GM12878 (cell line): ENCODE measurements around the gene CRKL. TPM values are rescaled to one million over a fixed set of nuclear protein-coding genes. Genes with fewer than 3 reads are reported as not detected.

ENCODE experiments used
- ATAC-seq: fragments of 200-7000 bp; cut with Tn5 transposase; 3 replicates; pipeline ENCODE4 v1.9.1; 2020; ENCODE audit warnings: mild to moderate bottlenecking, moderate library complexity
- BruUV-seq: library from RNA; stranded (reverse); fragments of 400-500 nt; replicated peaks from 2 replicates; lab custom pipeline; 2021; lab: Mats Ljungman, UMichigan
- CTCF ChIA-PET: fragments of 300-600 bp; sonication (Branson Sonifier 250); formaldehyde crosslinking; extraction: SDS; loops from one replicate; lab custom pipeline; 2021; ENCODE audit warnings: inconsistent platforms; lab: Yijun Ruan, JAX
- POLR2A ChIA-PET: fragments of 350-600 bp; formaldehyde crosslinking; extraction: SDS; loops from one replicate; lab custom pipeline; 2021; ENCODE audit warnings: inconsistent platforms; lab: Charles Lee
- RAD21 ChIA-PET: fragments of 300-600 bp; sonication (Branson Sonifier 250); formaldehyde crosslinking; loops from one replicate; lab custom pipeline; 2023; ENCODE audit warnings: antibody characterized with exemption; ENCODE audit not compliant: unreplicated experiment; lab: Charles Lee
- SMC1A ChIA-PET: fragments of 300-600 bp; sonication (Branson Sonifier 250); formaldehyde crosslinking; loops from one replicate; lab custom pipeline; 2023; ENCODE audit not compliant: unreplicated experiment, uncharacterized antibody; lab: Charles Lee
- DNase-seq: peaks from one replicate; pipeline ENCODE4 v3.0.0-alpha.2; 2011; ENCODE audit warnings: low read depth, low spot score
- FAIRE-seq: peaks from 3 replicates; lab custom pipeline; 2011; peaks lifted over from hg19 to GRCh38; lab: Jason Lieb, UNC
- H2AFZ ChIP-seq: 2 replicates; pipeline ENCODE4 v1.6.0; 2011; ENCODE audit warnings: low read depth, low read length, control low read depth; ENCODE audit not compliant: control insufficient read depth
- H3K27ac ChIP-seq: 2 replicates; pipeline ENCODE4 v1.5.1; 2011; ENCODE audit warnings: control low read depth; ENCODE audit not compliant: control insufficient read depth, insufficient read depth
- H3K27me3 ChIP-seq, 2 experiments: replicated peaks in 1 of 2; 2 replicates each; pipeline versions ENCODE4 v1.6.0 to v1.6.1; 2011; ENCODE audit warnings: low read length in 1 of 2; ENCODE audit not compliant: control insufficient read depth in 2 of 2, insufficient read depth in 2 of 2
- H3K36me3 ChIP-seq, 2 experiments: 2 replicates each; pipeline ENCODE4 v1.5.1; 2011; ENCODE audit warnings: low read length in 1 of 2; ENCODE audit not compliant: control insufficient read depth in 2 of 2, insufficient read depth in 2 of 2
- H3K4me1 ChIP-seq: 2 replicates; pipeline ENCODE4 v1.6.1; 2011; ENCODE audit warnings: mild to moderate bottlenecking, low read length, moderate library complexity, mixed read lengths; ENCODE audit not compliant: control insufficient read depth, insufficient read depth
- H3K4me2 ChIP-seq: 2 replicates; pipeline ENCODE4 v1.6.0; 2011; ENCODE audit warnings: control low read depth; ENCODE audit not compliant: control insufficient read depth, insufficient read depth
- H3K4me3 ChIP-seq: fragments of 200-600 bp; sonication (generic); 2 replicates; pipeline ENCODE4 v1.5.1; 2016
- H3K79me2 ChIP-seq: 2 replicates; pipeline ENCODE4 v1.6.0; 2011; ENCODE audit warnings: low read length; ENCODE audit not compliant: control insufficient read depth, insufficient read depth
- H3K9ac ChIP-seq: 2 replicates; pipeline ENCODE4 v1.8.0; 2011; ENCODE audit warnings: low read length, control low read depth, mixed read lengths; ENCODE audit not compliant: control insufficient read depth, insufficient read depth
- H3K9me3 ChIP-seq: replicated peaks from 3 replicates; pipeline ENCODE4 v1.5.1; 2011; ENCODE audit warnings: mild to moderate bottlenecking, low read length; ENCODE audit not compliant: control insufficient read depth, insufficient read depth
- H4K20me1 ChIP-seq: 2 replicates; pipeline ENCODE4 v1.6.0; 2011; ENCODE audit not compliant: control insufficient read depth, insufficient read depth
- ATF2 ChIP-seq: IDR thresholded peaks from 2 replicates; pipeline ENCODE4 v1.6.1; 2012; ENCODE audit warnings: low read length, inconsistent platforms
- CBX5 ChIP-seq: sonication (generic); IDR thresholded peaks from 2 replicates; pipeline ENCODE4 v1.6.1; 2016; ENCODE audit warnings: low read depth, moderate library complexity, mild to moderate bottlenecking, inconsistent platforms
- DPF2 ChIP-seq: fragments of 450-650 bp; IDR thresholded peaks from 2 replicates; pipeline ENCODE4 v1.6.1; 2017; ENCODE audit warnings: mild to moderate bottlenecking
- HDAC2 ChIP-seq: fragments of 200-600 bp; sonication (generic); IDR thresholded peaks from 2 replicates; pipeline ENCODE4 v1.6.1; 2017
- NFXL1 ChIP-seq: fragments of 450-650 bp; IDR thresholded peaks from 2 replicates; pipeline ENCODE4 v1.6.1; 2017; ENCODE audit warnings: antibody characterized with exemption, mild to moderate bottlenecking, borderline replicate concordance
- SKIL ChIP-seq: fragments of 450-650 bp; IDR thresholded peaks from 2 replicates; pipeline ENCODE4 v1.6.1; 2017; ENCODE audit warnings: mild to moderate bottlenecking, low read depth, inconsistent platforms; ENCODE audit not compliant: poor library complexity, severe bottlenecking
- SMAD5 ChIP-seq: IDR thresholded peaks from 2 replicates; pipeline ENCODE4 v1.6.1; 2016; ENCODE audit warnings: antibody characterized with exemption, low read depth
- SREBF2 ChIP-seq: IDR thresholded peaks from 2 replicates; pipeline ENCODE4 v1.6.1; 2012; ENCODE audit warnings: mild to moderate bottlenecking, low read length
- SRF ChIP-seq, 2 experiments: IDR thresholded peaks; 2 replicates each; pipeline ENCODE4 v1.6.1; 2011; ENCODE audit warnings: low read depth in 2 of 2, low read length in 2 of 2, mild to moderate bottlenecking in 1 of 2, moderate library complexity in 1 of 2
- WRNIP1 ChIP-seq: IDR thresholded peaks from 2 replicates; pipeline ENCODE4 v1.6.1; 2011; ENCODE audit warnings: low read depth, low read length, improper control_type of control experiment, borderline replicate concordance
- ZNF24 ChIP-seq: fragments of 450-650 bp; IDR thresholded peaks from 2 replicates; pipeline ENCODE4 v1.6.1; 2017; ENCODE audit warnings: antibody characterized with exemption, mild to moderate bottlenecking
- WGBS: methylation state at CpG from one replicate; pipeline ENCODE4 v1.1.6; 2016; ENCODE audit warnings: low lambda C conversion rate; ENCODE audit not compliant: insufficient replicate concordance, insufficient coverage; ENCODE audit errors: missing lambda C conversion rate; 5-methylcytosine and 5-hydroxymethylcytosine counted together
- in situ Hi-C: fragments of 300-500 bp; cut with MboI; formaldehyde crosslinking; loops from 9 replicates; pipeline ENCODE4 v1.14.3; 2018; ENCODE audit warnings: mixed read lengths
- intact Hi-C: fragments of 100-400 bp; cut with micrococcal nuclease; formaldehyde crosslinking; loops from one replicate; pipeline ENCODE4 v1.14.2; 2022; ENCODE audit not compliant: unreplicated experiment
- polyA plus RNA-seq, 11 experiments: library from polyadenylated mRNA; depleted of rRNA in 4 of 11; unstranded in 6 of 11; stranded (reverse) in 5 of 11; fragments of >200 nt; fragmentation: Nextera tagmentation in 4 of 11; fragmentation: Illumina TruSeq in 1 of 11; extraction: Ambion mirVana in 4 of 11; extraction: Trizol in 1 of 11; gene quantifications; 1 replicate in 1 of 11; 2 replicates in 10 of 11; pipeline versions ENCODE4 v1.2.1 to v1.2.3, GENCODE V29; 2011 to 2016; ENCODE audit warnings: inconsistent platforms in 2 of 11, missing spikeins in 2 of 11, low read depth in 1 of 11
- total RNA-seq, 4 experiments: library from RNA; depleted of rRNA in 3 of 4; stranded (reverse); fragments of >200 nt in 3 of 4; fragmentation: Illumina TruSeq in 1 of 4; extraction: Trizol in 1 of 4; gene quantifications; 2 replicates each; pipeline versions ENCODE4 v1.2.1 to v1.2.3, GENCODE V29; 2013 to 2021
- TF ChIP-seq, protein P1 (sequence below): IDR thresholded peaks from 2 replicates; pipeline ENCODE4 v1.6.1; 2012; ENCODE audit warnings: low read depth, low read length, improper control_type of control experiment

Gene CRKL
- total and polyA plus RNA-seq, 10 of the 15 experiments (the other 5 are each of a cell fraction or from before 2014, with no cell fraction given) = 12.6 to 61.2 (median 32.7) TPM

GRCh38 chr22:20944042-20944441, 26.8 kb downstream of the CRKL start:
- no peak for ATAC-seq
- no TSS peak for BruUV-seq
- in situ Hi-C loops = no loop called here
- DNase-seq = no peak
- CTCF ChIA-PET = no interaction called here
- Histone ChIP-seq H3K4me1 (no peaks in the 10 kb centered on the region), H3K9ac (no peak overlapping the region), H3K4me3 (no peak overlapping the region), H3K27me3 (no peaks in the 10 kb centered on the region), H3K36me3 (peaks cover 8 to 13% of the 10 kb centered on the region in 2 experiments), H3K27ac (no peak overlapping the region), H2AFZ (no peak overlapping the region), H3K9me3 (no peaks in the 10 kb centered on the region), H3K4me2 (no peak overlapping the region), H3K79me2 (peaks cover 81% of the 10 kb centered on the region), H4K20me1 (peaks cover 7% of the 10 kb centered on the region; the same call in 1 of the 2 replicates)
- RAD21 ChIA-PET = no interaction called here
- no peak for TF ChIP-seq SRF (IDR thresholded peaks at IDR 0.05; ENCODE audit: low read depth in 2 of 2, low read length in 2 of 2)
- TF ChIP-seq NFXL1 = no peak
- no peak for TF ChIP-seq ATF2
- TF ChIP-seq, protein P1, sequence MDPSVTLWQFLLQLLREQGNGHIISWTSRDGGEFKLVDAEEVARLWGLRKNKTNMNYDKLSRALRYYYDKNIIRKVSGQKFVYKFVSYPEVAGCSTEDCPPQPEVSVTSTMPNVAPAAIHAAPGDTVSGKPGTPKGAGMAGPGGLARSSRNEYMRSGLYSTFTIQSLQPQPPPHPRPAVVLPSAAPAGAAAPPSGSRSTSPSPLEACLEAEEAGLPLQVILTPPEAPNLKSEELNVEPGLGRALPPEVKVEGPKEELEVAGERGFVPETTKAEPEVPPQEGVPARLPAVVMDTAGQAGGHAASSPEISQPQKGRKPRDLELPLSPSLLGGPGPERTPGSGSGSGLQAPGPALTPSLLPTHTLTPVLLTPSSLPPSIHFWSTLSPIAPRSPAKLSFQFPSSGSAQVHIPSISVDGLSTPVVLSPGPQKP = no peak
- TF ChIP-seq ZNF24 = no peak
- TF ChIP-seq WRNIP1 = no peak
- no peak for TF ChIP-seq CBX5
- TF ChIP-seq HDAC2 = no peak
- no peak for TF ChIP-seq DPF2
- TF ChIP-seq SMAD5 = no peak
- no peak for TF ChIP-seq SKIL
- no peak for TF ChIP-seq SREBF2
- WGBS = 44% methylated on average over 1 of the region's 1 CpG
- FAIRE-seq = no peak
- intact Hi-C loops = no loop called here
- SMC1A ChIA-PET = interaction anchor here (0.6 kb wide), 1 partner anchor 1153 kb away, joined by 3 read pairs; no protein-coding TSS in a partner anchor
- POLR2A ChIA-PET = interaction anchor here (0.6 kb wide), 3 partner anchors 17 to 281 kb away, joined by 3 to 4 read pairs (median 3); no protein-coding TSS in a partner anchor
